HUDEP-2 (cell line): Measurements from ENCODE around the gene CD59.
"Not testable (repeated sequence)": the region's sequence is repeated elsewhere in the genome, so short reads cannot be mapped to it uniquely, and the experiment has no call there.

ENCODE experiments used
- DNase-seq, 76 experiments: peaks; one replicate each; lab custom pipeline; 2025; ENCODE audit not compliant: unreplicated experiment in 76 of 76; lab: John Stamatoyannopoulos, UW

CD59 gene

GRCh38 chr11:33718440-33718839, 17.8 kb downstream of the CD59 start:
- no peak for DNase-seq

DNA sequence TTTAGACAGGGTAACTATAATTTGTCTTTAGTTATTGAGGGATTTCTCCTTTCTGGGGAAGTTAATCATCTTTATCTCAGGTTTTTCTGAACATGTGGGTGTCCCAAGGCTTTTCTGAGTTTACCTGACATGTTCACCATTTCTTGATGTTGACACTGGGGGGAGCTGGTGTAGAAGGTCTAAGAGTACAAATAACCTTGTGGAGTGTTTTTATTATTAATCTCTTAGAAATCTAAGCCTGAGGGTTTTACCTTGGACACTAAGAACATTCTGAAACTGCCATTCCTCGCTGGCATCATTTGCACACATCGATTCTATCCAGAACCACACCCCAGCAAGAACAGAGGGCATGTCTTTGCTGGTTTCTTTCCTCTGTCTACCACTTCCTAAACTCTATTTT, 20.0 kb downstream of the CD59 start:
- peak in 18 of 76 experiments; percentile 11 to 42 (median 24) for DNase-seq

- DNase-seq, result no peak
These were observed 22.3 kb downstream of the CD59 start for GRCh38 chr11:33713856-33714398.

GRCh38 chr11:33713151-33713855, 22.9 kb downstream of the CD59 start:
- DNase-seq, result peak in 3 of 76 experiments; percentile 5 to 16 (median 7)

DNA sequence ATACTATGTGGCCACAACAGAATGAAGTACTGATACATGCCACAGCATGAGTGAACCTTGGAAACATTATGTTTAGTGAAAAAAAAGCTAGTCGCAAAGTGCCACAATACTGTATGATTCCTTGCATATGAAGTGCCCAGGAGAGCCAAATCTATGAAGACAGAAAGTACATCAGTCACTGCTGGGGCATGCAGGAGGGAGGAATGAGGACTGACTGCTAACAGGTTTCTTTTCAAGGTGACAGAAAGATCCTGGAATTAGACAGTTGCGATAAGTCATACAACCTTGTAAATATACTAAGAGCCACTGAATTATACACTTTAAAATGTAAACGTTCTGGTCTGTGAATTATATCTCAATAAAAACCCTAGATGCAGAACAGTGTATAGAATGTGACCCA, 23.8 kb downstream of the CD59 start:
- no peak for DNase-seq

DNA sequence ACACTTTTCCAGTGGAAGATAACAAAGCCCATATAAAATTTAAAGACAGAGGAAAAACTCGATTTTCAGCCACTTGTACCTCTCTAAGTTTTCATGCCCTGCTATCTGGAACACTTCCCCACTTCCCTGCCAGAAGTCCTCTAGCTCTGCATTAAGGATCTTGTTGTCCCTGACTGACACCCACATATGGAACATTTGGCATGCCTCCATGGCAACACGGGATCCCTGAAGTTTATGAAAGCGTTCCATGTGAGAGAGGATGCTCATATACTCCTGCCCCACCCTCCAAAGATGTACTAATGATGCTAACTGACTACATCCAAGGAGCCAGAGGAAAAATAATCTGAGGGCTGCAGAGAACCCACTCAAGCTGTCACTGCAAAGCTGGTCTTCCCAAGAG, 26.8 kb downstream of the CD59 start:
- no peak for DNase-seq

DNA sequence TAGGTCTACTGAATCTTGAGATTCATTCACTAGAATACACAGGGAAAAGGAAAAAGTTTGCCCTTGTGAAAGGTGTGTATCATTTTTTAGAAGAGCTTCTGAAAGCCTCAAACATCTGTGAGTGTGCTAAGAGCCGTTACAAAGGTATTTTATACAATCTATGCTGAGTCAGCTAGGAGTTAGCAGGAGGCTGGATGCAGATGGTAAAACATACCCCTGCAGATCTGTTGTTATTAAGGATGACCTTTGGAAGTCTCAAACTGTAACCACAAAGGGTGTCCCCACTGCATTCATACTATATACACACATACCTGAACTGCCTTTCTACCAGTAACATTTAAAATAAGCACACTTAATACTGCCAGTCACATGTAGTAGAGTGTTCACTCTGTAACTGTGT, 27.2 kb downstream of the CD59 start:
- no peak for DNase-seq

DNA sequence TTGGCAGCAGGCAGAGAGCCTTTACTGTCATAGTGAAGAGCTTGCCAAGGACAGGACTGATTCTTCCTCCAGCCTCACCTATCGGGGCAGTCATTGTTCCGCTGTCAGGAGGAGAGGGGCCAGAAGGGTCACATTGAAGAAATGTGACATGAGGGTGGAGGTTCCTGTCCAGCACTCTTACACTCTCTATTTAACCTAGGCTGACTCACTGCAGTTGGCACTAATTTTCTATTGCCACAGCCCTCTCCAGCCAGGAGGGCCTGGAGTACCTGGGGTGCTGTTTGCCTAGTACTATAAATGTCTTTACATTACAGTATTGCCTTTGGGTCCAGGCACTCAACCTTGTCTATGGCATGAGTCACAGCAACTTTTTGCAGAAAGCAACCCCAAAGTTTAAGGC, 28.4 kb downstream of the CD59 start:
- DNase-seq, result not testable (repeated sequence)

DNA sequence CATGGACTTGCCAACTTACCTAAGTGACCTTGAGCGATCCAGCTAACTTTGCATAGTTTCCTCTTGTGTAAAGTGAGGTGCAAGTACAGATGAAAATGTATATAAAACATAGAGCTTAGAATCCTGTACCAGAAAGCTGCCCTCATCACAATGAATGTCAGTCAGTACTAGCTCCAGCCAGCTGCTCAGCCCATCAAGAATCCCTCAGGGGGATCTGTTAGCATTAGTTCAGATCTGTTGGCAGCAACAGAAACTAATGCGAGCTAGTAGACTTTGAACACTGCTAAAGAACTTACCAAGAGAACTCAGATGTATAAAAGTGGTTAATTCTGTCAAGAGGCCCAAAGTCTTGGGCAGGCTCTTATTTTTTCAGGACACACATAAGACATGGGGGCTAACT, 29.3 kb downstream of the CD59 start:
- no peak for DNase-seq

DNA sequence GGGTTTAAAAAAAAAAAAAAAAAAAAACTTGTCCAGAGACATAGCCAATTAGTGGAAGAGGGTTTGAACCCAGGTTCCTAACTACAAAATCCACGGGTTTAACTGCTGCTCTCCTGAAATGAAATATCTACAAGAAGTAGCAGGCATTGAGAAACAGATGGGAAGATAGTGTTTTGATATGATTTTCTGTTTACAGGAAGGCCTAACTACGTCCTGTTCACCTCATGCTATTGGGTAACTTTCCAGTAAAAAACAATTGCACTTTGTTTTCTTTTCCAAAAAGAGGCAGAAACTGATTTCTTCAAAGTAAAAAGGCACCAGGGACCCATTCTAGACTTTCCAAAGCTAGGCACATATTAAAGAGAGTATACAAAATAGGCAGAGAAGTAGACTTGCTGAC, 29.7 kb downstream of the CD59 start:
- no peak for DNase-seq

DNA sequence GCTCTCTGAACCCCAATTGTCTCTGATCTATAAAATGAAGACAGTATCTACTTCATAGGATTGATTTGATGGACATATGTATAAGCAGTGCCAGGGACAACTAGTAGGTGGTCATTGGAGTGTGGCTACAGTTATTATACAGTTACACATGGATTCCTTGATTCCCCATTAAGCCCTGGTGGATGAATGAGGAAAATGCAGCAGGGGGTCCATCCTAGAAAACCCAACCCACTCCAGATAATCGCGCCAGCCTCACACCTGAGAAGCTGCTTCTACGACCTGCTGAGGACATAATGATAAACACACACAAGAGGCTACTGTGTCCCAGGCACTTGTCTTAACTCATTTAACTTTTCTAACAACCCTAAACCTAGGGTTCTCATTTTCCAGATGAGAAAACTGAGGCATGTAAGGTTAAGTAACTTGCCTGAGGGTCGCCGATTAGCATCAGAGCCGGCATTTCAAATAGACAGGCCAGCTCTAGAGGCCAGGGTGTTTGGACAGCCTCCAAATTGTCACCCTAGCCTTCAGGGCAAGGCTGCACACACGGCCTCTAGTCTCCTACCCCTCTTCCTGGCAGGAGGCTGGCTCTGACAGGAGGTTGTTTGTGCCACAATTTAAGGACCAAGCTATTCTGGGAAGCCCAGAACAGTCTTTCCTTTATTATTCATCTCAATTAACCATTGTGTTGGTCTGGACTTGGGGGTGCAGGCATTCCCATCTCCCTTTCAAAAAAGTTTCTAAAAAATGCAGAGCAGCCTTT, 31.8 kb downstream of the CD59 start:
- no peak for DNase-seq

DNA sequence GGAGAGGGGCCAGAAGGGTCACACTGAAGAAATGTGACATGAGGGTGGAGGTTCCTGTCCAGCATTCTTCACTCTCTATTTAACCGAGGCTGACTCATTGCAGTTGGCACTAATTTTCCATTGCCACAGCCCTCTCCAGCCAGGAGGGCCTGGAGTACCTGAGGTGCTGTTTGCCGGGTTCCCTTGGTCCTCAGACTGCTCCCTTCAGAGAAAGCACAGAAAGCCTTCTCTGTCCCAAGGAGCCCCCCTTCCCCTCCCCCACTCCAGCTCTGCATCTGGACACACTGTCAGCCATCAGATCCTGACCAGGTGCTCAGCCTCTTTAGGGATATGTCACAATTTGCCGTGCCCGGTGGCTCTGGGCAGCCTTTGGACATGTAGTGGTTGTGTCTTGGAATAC, 32.4 kb downstream of the CD59 start:
- DNase-seq, result no peak

DNA sequence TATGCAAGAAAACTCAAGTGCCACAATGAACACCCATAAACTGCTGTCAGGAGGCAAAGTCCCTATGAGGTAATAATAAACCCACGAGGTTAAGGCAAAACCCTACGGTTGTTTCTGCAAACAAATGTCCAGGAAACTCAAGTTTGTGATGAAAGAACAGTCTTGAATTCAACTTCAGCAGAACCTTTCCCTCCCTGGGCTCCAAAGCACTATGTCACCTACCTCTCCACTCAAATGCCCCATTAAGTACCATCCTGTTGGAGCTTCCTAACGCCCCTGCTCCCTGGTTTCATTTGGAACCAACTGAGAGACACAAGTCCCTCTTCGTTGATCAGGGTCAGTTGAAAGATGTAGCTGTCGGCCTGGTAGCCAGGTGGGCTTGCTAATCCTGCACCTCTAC, 33.0 kb downstream of the CD59 start:
- DNase-seq, result no peak

- no peak for DNase-seq
These were observed 34.7 kb downstream of the CD59 start for GRCh38 chr11:33701302-33702230.

DNA sequence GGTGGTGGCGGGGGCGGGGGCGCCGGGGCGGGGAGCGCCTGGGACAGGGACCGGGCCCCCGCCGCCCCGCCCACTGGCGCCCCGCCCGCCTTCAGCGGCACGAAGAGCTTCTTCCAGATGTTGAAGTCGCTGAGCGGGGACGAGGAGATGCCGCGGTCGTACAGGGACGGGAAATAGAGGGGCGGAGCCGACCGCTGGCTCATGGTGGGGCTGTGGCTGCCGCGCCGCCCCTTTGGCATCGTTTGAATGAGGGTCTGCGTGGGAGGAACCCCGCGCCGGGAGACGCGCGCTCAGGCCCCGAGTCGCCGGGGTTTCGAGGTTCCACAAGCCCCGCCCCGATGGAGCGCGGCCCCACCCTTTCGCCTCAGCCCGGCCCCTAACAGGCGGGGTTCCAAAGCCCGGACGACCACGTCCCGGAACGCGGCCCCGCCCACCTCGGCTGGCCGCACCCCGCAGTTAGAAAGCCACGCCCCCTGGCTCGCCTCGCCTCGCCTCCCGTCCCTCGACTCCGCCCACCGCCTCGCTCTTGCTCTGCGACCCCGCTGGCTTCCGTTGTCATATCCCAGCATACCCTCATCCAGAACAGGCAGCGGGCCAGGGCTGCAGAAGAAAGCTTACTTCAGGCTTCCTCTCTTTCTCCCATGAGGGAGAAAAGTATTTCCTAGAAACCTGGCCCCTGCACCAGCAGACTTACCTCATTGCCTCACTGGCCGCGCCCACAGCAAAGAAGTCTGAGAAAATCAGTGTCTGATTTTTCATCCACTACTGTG, 35.5 kb downstream of the CD59 start, which contains the start of gene C11orf91:
Gene C11orf91, minus strand, starts transcription at position 325 of the 770 bp plus-strand sequence. Its CDS starts 86 bp downstream, at position 239.
- DNase-seq, result peak in 75 of 76 experiments; percentile 23 to 96 (median 86)

GRCh38 chr11:33700063-33700501, 36.1 kb downstream of the CD59 start:
- DNase-seq, result no peak

DNA sequence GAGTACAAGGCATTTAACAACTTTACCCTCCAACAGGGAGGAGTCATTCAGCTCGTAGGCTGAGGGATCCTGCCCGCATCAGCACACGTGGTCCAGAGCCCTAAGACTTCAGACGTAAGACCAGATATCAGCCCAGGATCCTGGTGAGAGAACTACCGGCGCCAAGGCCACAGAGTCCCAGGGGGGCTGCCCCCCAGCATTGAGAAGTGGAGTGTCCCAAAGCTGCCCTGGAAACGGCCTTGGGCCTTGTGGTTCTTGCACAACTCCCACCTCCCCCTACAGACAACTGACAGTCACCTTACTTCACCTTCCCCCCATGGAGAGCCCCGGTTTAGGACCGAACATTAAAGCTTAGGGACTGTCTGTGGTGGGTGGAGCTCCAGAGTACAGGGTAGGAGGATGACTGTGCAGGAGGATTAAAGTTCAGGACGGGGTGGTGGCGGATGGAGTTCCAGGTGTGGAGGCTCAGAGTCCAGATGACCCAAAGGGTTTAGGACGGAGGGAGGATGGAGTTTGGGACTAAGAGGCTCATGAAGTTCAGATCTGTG, 36.6 kb downstream of the CD59 start:
- DNase-seq, result no peak

- no peak for DNase-seq
These were observed 37.3 kb downstream of the CD59 start for GRCh38 chr11:33698921-33699320.

- no peak for DNase-seq
These were observed 38.2 kb downstream of the CD59 start for GRCh38 chr11:33697997-33698396.
